Activated naive CD8-positive, alpha-beta T cell treated with anti-CD3 and anti-CD28 coated beads, Interleukin-2, amount 50 U/mL, for 24 hours (primary cell): ENCODE results near the gene SRL.
A peak's percentile ranks its signal among the peaks of the same experiment; 100 is the strongest.

Experiments used
- ATAC-seq: fragments of 150-1000 bp; cut with Tn5 transposase; one replicate; pipeline ENCODE4 v1.10.0; 2021
- DNase-seq: peaks from one replicate; pipeline ENCODE4 v3.0.0; 2021
- H3K27ac Mint-ChIP-seq: one replicate; pipeline ENCODE4 v1.8.0; 2021; ENCODE audit warnings: mild to moderate bottlenecking, mixed read lengths
- H3K27me3 Mint-ChIP-seq: one replicate; pipeline ENCODE4 v1.8.0; 2021; ENCODE audit warnings: mixed read lengths
- H3K36me3 Mint-ChIP-seq: one replicate; pipeline ENCODE4 v1.8.0; 2021; ENCODE audit warnings: low read depth, mixed read lengths
- H3K4me1 Mint-ChIP-seq: one replicate; pipeline ENCODE4 v1.8.0; 2021; ENCODE audit warnings: mixed read lengths
- H3K4me3 Mint-ChIP-seq: one replicate; pipeline ENCODE4 v1.8.0; 2021; ENCODE audit warnings: mild to moderate bottlenecking, moderate library complexity, mixed read lengths
- H3K9me3 Mint-ChIP-seq: one replicate; pipeline ENCODE4 v1.8.0; 2021; ENCODE audit warnings: mixed read lengths

SRL gene

GRCh38 chr16:4183237-4184037 is 58.4 kb downstream of the SRL start:
- H3K4me3 Mint-ChIP-seq, result peak overlapping the region; percentile 79
- ATAC-seq, result peak; percentile 93
- no peaks in the 10 kb centered on the region for H3K36me3 Mint-ChIP-seq
- DNase-seq, result peak; percentile 96
- no peaks in the 10 kb centered on the region for H3K9me3 Mint-ChIP-seq
- H3K27ac Mint-ChIP-seq, result peak overlapping the region; percentile 85
- peaks cover 8% of the 10 kb centered on the region for H3K27me3 Mint-ChIP-seq
- peaks cover 7% of the 10 kb centered on the region for H3K4me1 Mint-ChIP-seq

DNA sequence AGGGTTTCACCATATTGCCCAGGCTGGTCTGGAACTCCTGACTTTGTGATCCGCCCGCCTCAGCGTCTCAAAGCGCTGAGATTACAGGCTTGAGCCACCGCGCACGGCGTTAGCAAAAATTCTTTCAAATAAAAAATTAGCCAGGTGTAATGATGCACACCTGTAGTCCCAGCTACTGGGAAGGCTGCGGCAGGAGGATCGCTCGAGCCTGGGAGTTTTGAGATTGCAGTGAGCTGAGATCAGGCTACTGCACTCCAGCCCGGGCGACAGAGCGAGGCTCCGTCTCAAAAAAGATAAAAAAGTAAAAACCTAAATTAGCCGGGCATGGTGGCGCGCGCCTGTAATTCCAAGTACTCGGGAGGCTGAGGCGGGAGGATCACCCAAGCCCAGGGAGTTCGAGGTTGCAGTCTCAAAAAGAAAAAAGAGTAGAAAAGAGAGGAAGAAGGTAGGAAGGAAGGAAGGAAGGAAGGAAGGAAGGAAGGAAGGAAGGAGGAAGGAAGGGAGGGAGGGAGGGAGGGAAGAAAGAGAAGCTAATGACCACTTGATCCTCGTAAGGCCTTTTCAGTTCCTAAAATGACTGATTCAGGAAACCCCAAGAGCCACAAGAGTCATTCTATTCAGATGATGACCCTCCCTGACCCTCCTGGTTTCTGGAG is 59.2 kb downstream of the SRL start:
- Mint-ChIP-seq H3K36me3 (no peaks in the 10 kb centered on the region), H3K27ac (peak overlapping the region; percentile 85), H3K27me3 (peaks cover 8% of the 10 kb centered on the region), H3K9me3 (no peaks in the 10 kb centered on the region), H3K4me3 (peak overlapping the region; percentile 79), H3K4me1 (peaks cover 7% of the 10 kb centered on the region)
- DNase-seq (no peak), ATAC-seq (peak; percentile 34)

GRCh38 chr16:4180511-4180910 is 61.4 kb downstream of the SRL start:
- H3K4me1 Mint-ChIP-seq, result peaks cover 7% of the 10 kb centered on the region
- peaks cover 3% of the 10 kb centered on the region for H3K27me3 Mint-ChIP-seq
- DNase-seq (no peak), ATAC-seq (no peak)
- H3K4me3 Mint-ChIP-seq, result no peak overlapping the region
- no peaks in the 10 kb centered on the region for H3K9me3 Mint-ChIP-seq
- H3K27ac Mint-ChIP-seq, result no peak overlapping the region
- H3K36me3 Mint-ChIP-seq, result no peaks in the 10 kb centered on the region

DNA sequence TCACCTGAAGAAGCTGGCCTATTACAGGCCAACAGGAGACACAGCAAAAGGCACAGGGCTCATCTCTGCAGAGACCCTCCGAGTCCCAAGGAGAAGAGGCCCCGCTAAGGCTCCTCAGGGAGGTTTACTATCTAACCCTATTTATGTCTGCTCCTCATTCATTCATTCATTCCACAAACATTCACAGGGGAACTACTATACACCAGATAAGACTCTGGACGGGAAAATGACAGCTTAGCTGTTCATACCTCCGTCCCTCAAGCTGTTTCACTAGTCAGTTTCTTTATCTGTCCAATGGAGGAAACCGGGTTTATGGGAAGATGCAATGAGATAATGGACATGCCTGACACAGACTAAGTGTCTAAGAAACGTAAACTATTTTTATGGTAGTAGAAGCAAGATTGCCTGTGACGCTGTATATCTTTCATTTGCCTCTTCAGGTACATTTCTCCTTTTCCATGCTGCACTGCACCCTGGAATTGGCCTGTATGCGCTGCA is 62.1 kb downstream of the SRL start:
- DNase-seq, result no peak
- Mint-ChIP-seq H3K9me3 (no peaks in the 10 kb centered on the region), H3K36me3 (no peaks in the 10 kb centered on the region), H3K4me1 (peaks cover 7% of the 10 kb centered on the region), H3K27me3 (peaks cover 2% of the 10 kb centered on the region), H3K27ac (no peak overlapping the region), H3K4me3 (no peak overlapping the region)
- ATAC-seq, result no peak

GRCh38 chr16:4179020-4179419 is 62.9 kb downstream of the SRL start:
- H3K9me3 Mint-ChIP-seq, result no peaks in the 10 kb centered on the region
- peaks cover 3% of the 10 kb centered on the region for H3K4me1 Mint-ChIP-seq
- ATAC-seq (no peak), DNase-seq (no peak)
- no peak overlapping the region for H3K27ac Mint-ChIP-seq
- H3K36me3 Mint-ChIP-seq, result no peaks in the 10 kb centered on the region
- H3K27me3 Mint-ChIP-seq, result no peaks in the 10 kb centered on the region
- H3K4me3 Mint-ChIP-seq, result no peak overlapping the region

DNA sequence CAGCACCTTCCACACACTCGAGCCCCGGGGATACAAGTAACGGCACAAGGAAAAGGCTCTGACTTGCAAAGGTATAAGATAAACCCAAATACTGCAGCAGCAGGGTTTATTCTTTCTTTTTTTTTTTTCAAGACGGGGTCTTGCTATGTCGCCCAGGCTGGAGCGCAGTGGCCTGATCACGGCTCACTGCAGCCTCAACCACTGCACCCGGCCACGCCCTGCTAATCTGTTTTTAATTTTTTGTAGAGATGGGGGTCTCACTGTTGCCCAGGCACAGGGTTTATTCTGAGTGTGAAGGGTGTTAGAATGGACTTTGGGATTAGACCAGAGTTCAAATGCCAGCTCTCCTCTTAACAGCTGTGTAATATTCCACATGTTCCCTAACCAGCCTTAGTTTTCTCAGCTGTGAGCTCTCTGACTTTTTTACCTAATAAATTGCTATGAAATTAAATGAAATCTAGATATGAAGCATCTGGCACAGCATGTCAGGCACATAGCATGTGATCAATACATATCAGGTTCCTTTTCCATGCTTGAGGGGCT is 63.3 kb downstream of the SRL start:
- ATAC-seq, result no peak
- no peak for DNase-seq
- peaks cover 3% of the 10 kb centered on the region for H3K4me1 Mint-ChIP-seq
- no peak overlapping the region for H3K27ac Mint-ChIP-seq
- H3K4me3 Mint-ChIP-seq, result no peak overlapping the region
- no peaks in the 10 kb centered on the region for H3K27me3 Mint-ChIP-seq
- no peaks in the 10 kb centered on the region for H3K36me3 Mint-ChIP-seq
- no peaks in the 10 kb centered on the region for H3K9me3 Mint-ChIP-seq

GRCh38 chr16:4176906-4177417 is 64.9 kb downstream of the SRL start:
- no peaks in the 10 kb centered on the region for H3K27me3 Mint-ChIP-seq
- no peak overlapping the region for H3K4me3 Mint-ChIP-seq
- no peaks in the 10 kb centered on the region for H3K36me3 Mint-ChIP-seq
- no peak overlapping the region for H3K27ac Mint-ChIP-seq
- ATAC-seq (peak; percentile 49), DNase-seq (no peak)
- peaks cover 1% of the 10 kb centered on the region for H3K4me1 Mint-ChIP-seq
- H3K9me3 Mint-ChIP-seq, result no peaks in the 10 kb centered on the region

GRCh38 chr16:4175849-4176248 is 66.0 kb downstream of the SRL start:
- ATAC-seq (no peak), DNase-seq (no peak)
- Mint-ChIP-seq H3K9me3 (no peaks in the 10 kb centered on the region), H3K27me3 (no peaks in the 10 kb centered on the region), H3K36me3 (no peaks in the 10 kb centered on the region), H3K4me1 (no peaks in the 10 kb centered on the region), H3K4me3 (no peak overlapping the region), H3K27ac (no peak overlapping the region)

- ATAC-seq (no peak), DNase-seq (no peak)
- Mint-ChIP-seq H3K4me1 (no peaks in the 10 kb centered on the region), H3K27ac (no peak overlapping the region), H3K9me3 (no peaks in the 10 kb centered on the region), H3K27me3 (peaks cover 1% of the 10 kb centered on the region), H3K36me3 (no peaks in the 10 kb centered on the region), H3K4me3 (no peak overlapping the region)
Measured at GRCh38 chr16:4172070-4172469, 69.8 kb downstream of the SRL start.

DNA sequence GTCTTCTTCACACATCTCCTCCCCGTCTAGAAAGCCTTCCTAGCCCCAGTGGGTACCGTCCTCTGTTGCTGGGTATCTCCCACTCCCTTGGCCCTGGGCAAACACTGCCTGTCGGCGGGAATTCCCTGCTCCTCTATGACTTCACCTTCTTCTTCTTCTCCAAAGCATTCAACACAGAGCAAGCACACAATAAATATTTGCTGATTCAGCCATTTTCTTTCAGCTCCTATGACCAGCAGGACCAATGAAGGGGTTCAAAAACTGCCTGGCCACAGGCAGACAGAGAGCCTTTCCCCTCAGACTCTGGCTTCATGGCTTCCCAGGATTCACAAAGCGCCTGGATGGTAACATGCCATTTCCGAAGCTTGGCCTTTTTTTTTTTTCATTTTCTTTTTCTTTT is 72.5 kb downstream of the SRL start:
- Mint-ChIP-seq H3K27me3 (peaks cover 1% of the 10 kb centered on the region), H3K4me3 (no peak overlapping the region), H3K9me3 (no peaks in the 10 kb centered on the region), H3K36me3 (no peaks in the 10 kb centered on the region), H3K4me1 (no peaks in the 10 kb centered on the region), H3K27ac (no peak overlapping the region)
- ATAC-seq, result no peak
- DNase-seq, result no peak

DNA sequence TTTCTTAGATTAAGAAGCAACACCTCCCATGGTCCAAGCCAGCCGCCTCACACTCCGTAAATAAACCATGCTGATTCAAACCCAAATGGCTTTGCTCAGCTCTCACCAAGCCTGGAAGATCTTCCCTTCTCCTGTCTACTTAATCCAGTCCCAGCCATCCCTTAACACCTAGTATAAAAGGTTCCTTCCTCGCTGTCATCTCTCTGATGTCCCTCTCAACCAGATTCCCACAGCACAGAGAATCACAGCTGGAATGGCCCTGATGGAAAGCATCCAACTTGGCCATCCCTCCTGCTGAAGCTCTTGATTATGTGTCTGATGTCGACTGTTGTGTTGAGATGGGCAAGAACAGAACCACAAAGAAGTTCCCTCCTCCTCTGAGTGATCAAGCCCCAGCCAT is 75.1 kb downstream of the SRL start:
- Mint-ChIP-seq H3K4me1 (no peaks in the 10 kb centered on the region), H3K27me3 (peaks cover 1% of the 10 kb centered on the region), H3K27ac (no peak overlapping the region), H3K36me3 (no peaks in the 10 kb centered on the region), H3K9me3 (no peaks in the 10 kb centered on the region), H3K4me3 (no peak overlapping the region)
- ATAC-seq (no peak), DNase-seq (no peak)

DNA sequence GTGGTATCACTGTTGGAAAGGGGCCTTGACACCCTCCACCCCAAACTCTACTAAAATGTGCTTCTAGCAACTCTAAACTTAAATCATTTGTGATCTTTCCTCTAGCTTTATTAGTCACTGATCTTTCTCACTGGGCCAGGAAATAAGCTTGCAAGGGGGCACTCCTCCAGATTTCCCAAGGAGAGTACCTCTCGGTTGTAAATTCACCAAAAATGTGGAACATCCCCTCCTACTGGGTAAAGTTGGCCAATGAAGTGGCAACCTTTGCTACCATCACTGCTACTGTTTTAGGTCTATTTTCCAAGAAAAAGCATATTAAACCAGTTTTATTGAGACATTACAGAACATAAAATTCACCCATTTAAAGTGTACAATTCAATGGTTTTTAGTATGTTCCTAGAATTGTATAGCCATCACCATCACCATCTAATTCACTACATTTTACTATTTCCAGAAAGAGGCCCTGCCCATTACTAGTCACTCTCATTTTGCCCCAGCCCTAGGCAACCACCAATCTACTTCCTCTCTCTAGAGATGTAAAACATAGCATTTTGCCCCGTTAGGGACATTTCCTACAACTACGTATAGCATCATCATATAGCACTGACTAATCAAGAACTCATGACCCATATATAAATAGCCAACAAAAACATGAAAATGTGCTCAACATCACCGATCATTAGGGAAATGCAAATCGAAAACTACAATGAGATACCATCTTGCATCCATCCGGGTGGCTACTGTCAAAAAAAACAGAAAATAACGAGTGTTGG is 81.0 kb downstream of the SRL start:
- H3K27ac Mint-ChIP-seq, result no peak overlapping the region

DNA sequence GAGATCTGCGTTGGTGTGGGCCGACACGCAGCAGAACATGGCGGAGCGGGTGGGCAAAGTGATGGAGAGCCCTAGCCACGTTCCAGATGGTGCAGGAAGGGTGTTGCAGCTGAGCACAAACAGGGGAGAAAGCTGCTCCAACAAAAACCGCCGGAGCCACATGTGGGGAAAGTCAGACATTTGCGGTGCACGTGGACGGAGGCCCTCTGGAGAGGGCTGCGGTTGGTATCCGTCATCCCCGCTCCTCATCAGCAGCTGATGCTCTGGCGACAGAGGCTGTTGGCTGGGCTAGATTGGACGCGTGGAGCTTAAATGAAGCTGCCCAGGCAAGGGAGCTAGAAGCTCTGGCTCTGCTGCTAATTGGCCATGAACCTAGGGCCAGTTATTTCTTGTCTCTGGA is 82.2 kb downstream of the SRL start:
- no peak overlapping the region for H3K4me3 Mint-ChIP-seq
- ATAC-seq (no peak), DNase-seq (no peak)
- no peaks in the 10 kb centered on the region for H3K27me3 Mint-ChIP-seq
- H3K27ac Mint-ChIP-seq, result no peak overlapping the region
- H3K36me3 Mint-ChIP-seq, result no peaks in the 10 kb centered on the region
- no peaks in the 10 kb centered on the region for H3K4me1 Mint-ChIP-seq
- no peaks in the 10 kb centered on the region for H3K9me3 Mint-ChIP-seq

More for the DNA sequence above, 81.0 kb downstream of the SRL start:
- Mint-ChIP-seq H3K4me3 (no peak overlapping the region), H3K4me1 (no peaks in the 10 kb centered on the region), H3K36me3 (no peaks in the 10 kb centered on the region), H3K27me3 (no peaks in the 10 kb centered on the region), H3K9me3 (no peaks in the 10 kb centered on the region)
- ATAC-seq (no peak), DNase-seq (no peak)
